HepG2 (cell line): Measurements from ENCODE around the gene ZCCHC7. TPM values are rescaled to one million over a fixed set of nuclear protein-coding genes. Genes with fewer than 3 reads are reported as not detected.

Experiments
- DMAP1 ChIP-seq: IDR thresholded peaks from 2 replicates; pipeline ENCODE4 v1.6.1; 2016
- DNMT1 ChIP-seq: sonication (generic); formaldehyde crosslinking; IDR thresholded peaks from 2 replicates; pipeline ENCODE4 v1.5.1; 2020; ENCODE audit warnings: mild to moderate bottlenecking, missing genetic modification reagents
- IKZF4 ChIP-seq: sonication (generic); formaldehyde crosslinking; IDR thresholded peaks from 2 replicates; pipeline ENCODE4 v1.5.1; 2020; ENCODE audit warnings: borderline replicate concordance, mild to moderate bottlenecking, low read depth, missing genetic modification reagents; ENCODE audit errors: not compliant biosample characterization
- REST ChIP-seq, 2 experiments: IDR thresholded peaks; 2 replicates each; pipeline ENCODE4 v1.6.1; 2011 to 2012; ENCODE audit warnings: low read length in 2 of 2, borderline replicate concordance in 1 of 2, low read depth in 1 of 2, mild to moderate bottlenecking in 1 of 2, moderate library complexity in 1 of 2
- RORA ChIP-seq: sonication (generic); formaldehyde crosslinking; IDR thresholded peaks from 2 replicates; pipeline ENCODE4 v1.5.0; 2020; ENCODE audit warnings: mild to moderate bottlenecking, missing genetic modification reagents, moderate library complexity
- ZBTB20 ChIP-seq: sonication (generic); formaldehyde crosslinking; IDR thresholded peaks from 2 replicates; pipeline ENCODE4 v1.8.1; 2023; ENCODE audit warnings: missing genetic modification reagents, low read depth, mild to moderate bottlenecking, borderline replicate concordance
- ZNF282 ChIP-seq: fragments of 450-650 bp; IDR thresholded peaks from 2 replicates; pipeline ENCODE4 v1.6.1; 2018; ENCODE audit not compliant: partially characterized antibody
- ZNF343 ChIP-seq: sonication (generic); formaldehyde crosslinking; IDR thresholded peaks from 2 replicates; pipeline ENCODE4 v1.4.0; 2020; ENCODE audit warnings: mild to moderate bottlenecking, missing genetic modification reagents
- ZNF512B ChIP-seq: sonication (generic); formaldehyde crosslinking; IDR thresholded peaks from 2 replicates; pipeline ENCODE4 v1.5.1; 2020; ENCODE audit warnings: missing genetic modification reagents, mild to moderate bottlenecking, borderline replicate concordance
- ZNF703 ChIP-seq: sonication (generic); formaldehyde crosslinking; IDR thresholded peaks from 2 replicates; pipeline ENCODE4 v1.5.1; 2020; ENCODE audit warnings: missing genetic modification reagents, mild to moderate bottlenecking, moderate library complexity, borderline replicate concordance
- ZNF724P ChIP-seq: sonication (generic); formaldehyde crosslinking; IDR thresholded peaks from 2 replicates; pipeline ENCODE4 v1.8.0; 2022; ENCODE audit warnings: missing genetic modification reagents, borderline replicate concordance
- ZSCAN22 ChIP-seq: sonication (generic); formaldehyde crosslinking; IDR thresholded peaks from 2 replicates; pipeline ENCODE4 v1.4.0; 2020; ENCODE audit warnings: mild to moderate bottlenecking, missing genetic modification reagents
- polyA plus RNA-seq, 8 experiments: library from polyadenylated mRNA; depleted of rRNA in 3 of 8; stranded (reverse) in 7 of 8; unstranded in 1 of 8; fragments of >200 nt; fragmentation: Illumina TruSeq in 4 of 8; extraction: Trizol in 4 of 8; gene quantifications; 2 replicates each; pipeline versions ENCODE4 v1.2.1 to v1.2.3, GENCODE V29; 2011 to 2016; ENCODE audit warnings: low read depth in 4 of 8, missing spikeins in 1 of 8, mixed read lengths in 1 of 8; ENCODE audit not compliant: insufficient read depth in 1 of 8
- total RNA-seq, 5 experiments: library from RNA; depleted of rRNA; stranded (reverse); fragments of >200 nt; fragmentation: Illumina TruSeq; extraction: Trizol; gene quantifications; 2 replicates each; pipeline ENCODE4 v1.2.3, GENCODE V29; 2016; ENCODE audit warnings: low read depth in 1 of 5
- TF ChIP-seq, protein P1 (sequence below): sonication (generic); formaldehyde crosslinking; conservative IDR thresholded peaks from 2 replicates; pipeline ENCODE4 v1.8.0; 2022; ENCODE audit warnings: low read depth, missing genetic modification reagents
- TF ChIP-seq, protein P2 (sequence below): sonication (generic); formaldehyde crosslinking; IDR thresholded peaks from 2 replicates; pipeline ENCODE4 v1.5.0; 2020; ENCODE audit warnings: missing genetic modification reagents

Gene ZCCHC7
- total and polyA plus RNA-seq, 2 of the 13 experiments (the other 11 are each of a cell fraction or from before 2014, with no cell fraction given) = 13.6 to 19.3 TPM

DNA sequence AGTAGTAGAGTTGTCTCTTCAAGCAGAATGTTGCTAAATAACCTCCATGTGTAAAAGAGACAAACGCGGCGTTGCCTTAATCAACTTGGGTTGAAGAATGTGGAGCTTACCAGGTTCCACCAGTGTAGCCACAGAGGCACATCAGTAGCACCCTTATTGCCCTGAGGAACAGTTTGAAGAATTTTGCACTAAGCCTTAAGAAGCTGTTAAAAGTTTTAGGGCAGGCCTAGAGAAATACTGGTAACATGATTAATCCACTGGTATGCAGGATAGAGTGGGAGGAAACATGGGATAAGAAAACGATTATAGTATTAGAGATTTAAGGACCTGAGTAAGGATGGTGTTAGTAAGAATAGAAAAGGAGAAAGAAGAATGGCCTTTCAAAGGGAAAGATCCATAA lies 100.6 kb downstream of the ZCCHC7 start (continued):
- TF ChIP-seq REST (IDR thresholded peaks at IDR 0.05; ENCODE audit: borderline replicate concordance in 1 of 2, low read depth in 1 of 2, low read length in 2 of 2) (no peak), IKZF4 (CRISPR knock-in tag) (no peak), ZSCAN22 (no peak), ZNF512B (no peak), ZNF343 (CRISPR knock-in tag) (no peak), ZNF282 (no peak), ZNF703 (CRISPR knock-in tag) (no peak), ZNF724P (CRISPR knock-in tag) (no peak), RORA (CRISPR knock-in tag) (no peak), ZBTB20 (CRISPR knock-in tag) (no peak), DMAP1 (CRISPR knock-in tag) (no peak), DNMT1 (CRISPR knock-in tag) (no peak)
- TF ChIP-seq, protein P1, sequence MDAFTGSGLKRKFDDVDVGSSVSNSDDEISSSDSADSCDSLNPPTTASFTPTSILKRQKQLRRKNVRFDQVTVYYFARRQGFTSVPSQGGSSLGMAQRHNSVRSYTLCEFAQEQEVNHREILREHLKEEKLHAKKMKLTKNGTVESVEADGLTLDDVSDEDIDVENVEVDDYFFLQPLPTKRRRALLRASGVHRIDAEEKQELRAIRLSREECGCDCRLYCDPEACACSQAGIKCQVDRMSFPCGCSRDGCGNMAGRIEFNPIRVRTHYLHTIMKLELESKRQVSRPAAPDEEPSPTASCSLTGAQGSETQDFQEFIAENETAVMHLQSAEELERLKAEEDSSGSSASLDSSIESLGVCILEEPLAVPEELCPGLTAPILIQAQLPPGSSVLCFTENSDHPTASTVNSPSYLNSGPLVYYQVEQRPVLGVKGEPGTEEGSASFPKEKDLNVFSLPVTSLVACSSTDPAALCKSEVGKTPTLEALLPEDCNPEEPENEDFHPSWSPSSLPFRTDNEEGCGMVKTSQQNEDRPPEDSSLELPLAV (CRISPR knock-in tag) = no peak
- TF ChIP-seq, protein P2, sequence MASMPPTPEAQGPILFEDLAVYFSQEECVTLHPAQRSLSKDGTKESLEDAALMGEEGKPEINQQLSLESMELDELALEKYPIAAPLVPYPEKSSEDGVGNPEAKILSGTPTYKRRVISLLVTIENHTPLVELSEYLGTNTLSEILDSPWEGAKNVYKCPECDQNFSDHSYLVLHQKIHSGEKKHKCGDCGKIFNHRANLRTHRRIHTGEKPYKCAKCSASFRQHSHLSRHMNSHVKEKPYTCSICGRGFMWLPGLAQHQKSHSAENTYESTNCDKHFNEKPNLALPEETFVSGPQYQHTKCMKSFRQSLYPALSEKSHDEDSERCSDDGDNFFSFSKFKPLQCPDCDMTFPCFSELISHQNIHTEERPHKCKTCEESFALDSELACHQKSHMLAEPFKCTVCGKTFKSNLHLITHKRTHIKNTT (CRISPR knock-in tag) = no peak
